Neural cell (in vitro differentiated cells): ENCODE results near the gene ZNF524. TPM values are rescaled to one million over a fixed set of nuclear protein-coding genes. Genes with fewer than 3 reads are reported as not detected.

ENCODE experiments used
- H2AFZ ChIP-seq: fragments of 200-600, 300-800 bp; sonication (generic), shearing (Covaris generic); 2 replicates; pipeline ENCODE4 v1.6.0; 2014; ENCODE audit warnings: low read depth, mild to moderate bottlenecking, antibody characterized with exemption, low read length, moderate library complexity
- H3F3A ChIP-seq: fragments of 200-600 bp; shearing (Covaris generic); 2 replicates; pipeline ENCODE4 v1.6.1; 2016; ENCODE audit warnings: mild to moderate bottlenecking, moderate library complexity, mixed read lengths, antibody characterized with exemption, low read length; ENCODE audit not compliant: insufficient read depth, poor library complexity, severe bottlenecking
- H3K27ac ChIP-seq: fragments of 200-600, 300-800 bp; sonication (generic), shearing (Covaris generic); 2 replicates; pipeline ENCODE4 v1.5.1; 2014; ENCODE audit warnings: mild to moderate bottlenecking, low read length, moderate library complexity
- H3K27me3 ChIP-seq: fragments of 300-800, 200-600 bp; sonication (generic), shearing (Covaris generic); 2 replicates; pipeline ENCODE4 v1.6.0; 2014; ENCODE audit warnings: mild to moderate bottlenecking, low read depth, low read length, moderate library complexity; ENCODE audit not compliant: insufficient read depth
- H3K36me3 ChIP-seq: fragments of 300-800, 200-600 bp; sonication (generic), shearing (Covaris generic); 2 replicates; pipeline ENCODE4 v1.5.1; 2014; ENCODE audit warnings: mild to moderate bottlenecking, antibody characterized with exemption, low read length, moderate library complexity; ENCODE audit not compliant: insufficient read depth
- H3K4me2 ChIP-seq: fragments of 300-800, 200-600 bp; sonication (generic), shearing (Covaris generic); 2 replicates; pipeline ENCODE4 v1.6.0; 2014; ENCODE audit warnings: mild to moderate bottlenecking, low read length
- H3K4me3 ChIP-seq: fragments of 300-800, 200-600 bp; sonication (generic), shearing (Covaris generic); 2 replicates; pipeline ENCODE4 v1.5.1; 2014; ENCODE audit warnings: mild to moderate bottlenecking, low read length, moderate library complexity
- H3K79me2 ChIP-seq: fragments of 200-600 bp; shearing (Covaris generic); replicated peaks from 2 replicates; pipeline ENCODE4 v1.6.0; 2014; ENCODE audit warnings: mild to moderate bottlenecking, low read length, moderate library complexity; ENCODE audit not compliant: insufficient read depth
- H3K9ac ChIP-seq: fragments of 300-800, 200-600 bp; sonication (generic), shearing (Covaris generic); 2 replicates; pipeline ENCODE4 v1.6.1; 2016; ENCODE audit warnings: mild to moderate bottlenecking, low read length, mixed read lengths
- H3K9me2 ChIP-seq: fragments of 200-600 bp; shearing (Covaris generic); 2 replicates; pipeline ENCODE4 v1.6.1; 2016; ENCODE audit warnings: mild to moderate bottlenecking, low read length, mixed read lengths; ENCODE audit not compliant: insufficient read depth
- H3K9me3 ChIP-seq: fragments of 200-600, 300-800 bp; sonication (generic), shearing (Covaris generic); 2 replicates; pipeline ENCODE4 v1.6.1; 2016; ENCODE audit warnings: mild to moderate bottlenecking, mixed run types, low read length, moderate library complexity, mixed read lengths
- H4K20me1 ChIP-seq: fragments of 200-600 bp; shearing (Covaris generic); 2 replicates; pipeline ENCODE4 v1.6.1; 2016; ENCODE audit warnings: mild to moderate bottlenecking, mixed run types; ENCODE audit not compliant: insufficient read depth
- EP300 ChIP-seq: fragments of 450-650 bp; conservative IDR thresholded peaks from 2 replicates; pipeline ENCODE4 v1.6.1; 2014; ENCODE audit warnings: antibody characterized with exemption, mild to moderate bottlenecking, moderate library complexity; ENCODE audit not compliant: poor library complexity, severe bottlenecking
- EZH2 ChIP-seq: fragments of 200-600, 300-800 bp; shearing (Covaris generic), sonication (generic); IDR thresholded peaks from 2 replicates; pipeline ENCODE4 v1.6.1; 2014; ENCODE audit warnings: antibody characterized with exemption, low read length, borderline replicate concordance, mild to moderate bottlenecking; ENCODE audit not compliant: insufficient read depth, poor library complexity, severe bottlenecking
- MXI1 ChIP-seq: fragments of 450-650 bp; conservative IDR thresholded peaks from 2 replicates; pipeline ENCODE4 v1.6.1; 2014; ENCODE audit warnings: antibody characterized with exemption, mild to moderate bottlenecking; ENCODE audit not compliant: poor library complexity, severe bottlenecking
- POLR2AphosphoS5 ChIP-seq: IDR thresholded peaks from 2 replicates; pipeline ENCODE4 v1.6.1; 2012
- RAD21 ChIP-seq: fragments of 450-650 bp; conservative IDR thresholded peaks from 2 replicates; pipeline ENCODE4 v1.6.1; 2014; ENCODE audit warnings: antibody characterized with exemption, mild to moderate bottlenecking, moderate library complexity
- SMC3 ChIP-seq: fragments of 450-650 bp; conservative IDR thresholded peaks from 2 replicates; pipeline ENCODE4 v1.6.1; 2014; ENCODE audit warnings: antibody characterized with exemption, mild to moderate bottlenecking, moderate library complexity; ENCODE audit not compliant: poor library complexity
- TAF1 ChIP-seq: IDR thresholded peaks from 2 replicates; pipeline ENCODE4 v1.6.1; 2012; ENCODE audit warnings: low read depth
- polyA plus RNA-seq: library from polyadenylated mRNA; depleted of rRNA; stranded (reverse); fragments of >200 nt; gene quantifications from 2 replicates; pipeline ENCODE4 v1.2.3, GENCODE V29; 2014
- TF ChIP-seq, protein P1 (sequence below): fragments of 450-650 bp; IDR thresholded peaks from 2 replicates; pipeline ENCODE4 v1.5.1; 2014; ENCODE audit warnings: antibody characterized with exemption, mild to moderate bottlenecking, moderate library complexity; ENCODE audit not compliant: poor library complexity, severe bottlenecking
- TF ChIP-seq, protein P2 (sequence below): IDR thresholded peaks from 2 replicates; pipeline ENCODE4 v1.6.1; 2012; ENCODE audit warnings: borderline replicate concordance

Gene ZNF524
- polyA plus RNA-seq, 1 donor from 2014 or later, result 3.2 TPM

- Histone ChIP-seq H3K4me3 (no peak overlapping the region), H3K4me2 (no peak overlapping the region), H3K79me2 (peaks cover 11% of the 10 kb centered on the region), H3K27ac (no peak overlapping the region), H3K9ac (no peak overlapping the region), H4K20me1 (peaks cover 2% of the 10 kb centered on the region), H3K27me3 (no peaks in the 10 kb centered on the region), H2AFZ (no peak overlapping the region), H3F3A (no peaks in the 10 kb centered on the region), H3K9me3 (no peaks in the 10 kb centered on the region), H3K9me2 (no peaks in the 10 kb centered on the region), H3K36me3 (no peaks in the 10 kb centered on the region)
- TF ChIP-seq MXI1 (no peak), EZH2 (no peak), TAF1 (no peak), SMC3 (no peak), RAD21 (no peak), EP300 (no peak), POLR2AphosphoS5 (no peak)
- TF ChIP-seq, protein P1, sequence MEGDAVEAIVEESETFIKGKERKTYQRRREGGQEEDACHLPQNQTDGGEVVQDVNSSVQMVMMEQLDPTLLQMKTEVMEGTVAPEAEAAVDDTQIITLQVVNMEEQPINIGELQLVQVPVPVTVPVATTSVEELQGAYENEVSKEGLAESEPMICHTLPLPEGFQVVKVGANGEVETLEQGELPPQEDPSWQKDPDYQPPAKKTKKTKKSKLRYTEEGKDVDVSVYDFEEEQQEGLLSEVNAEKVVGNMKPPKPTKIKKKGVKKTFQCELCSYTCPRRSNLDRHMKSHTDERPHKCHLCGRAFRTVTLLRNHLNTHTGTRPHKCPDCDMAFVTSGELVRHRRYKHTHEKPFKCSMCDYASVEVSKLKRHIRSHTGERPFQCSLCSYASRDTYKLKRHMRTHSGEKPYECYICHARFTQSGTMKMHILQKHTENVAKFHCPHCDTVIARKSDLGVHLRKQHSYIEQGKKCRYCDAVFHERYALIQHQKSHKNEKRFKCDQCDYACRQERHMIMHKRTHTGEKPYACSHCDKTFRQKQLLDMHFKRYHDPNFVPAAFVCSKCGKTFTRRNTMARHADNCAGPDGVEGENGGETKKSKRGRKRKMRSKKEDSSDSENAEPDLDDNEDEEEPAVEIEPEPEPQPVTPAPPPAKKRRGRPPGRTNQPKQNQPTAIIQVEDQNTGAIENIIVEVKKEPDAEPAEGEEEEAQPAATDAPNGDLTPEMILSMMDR, result no peak
- TF ChIP-seq, protein P2, sequence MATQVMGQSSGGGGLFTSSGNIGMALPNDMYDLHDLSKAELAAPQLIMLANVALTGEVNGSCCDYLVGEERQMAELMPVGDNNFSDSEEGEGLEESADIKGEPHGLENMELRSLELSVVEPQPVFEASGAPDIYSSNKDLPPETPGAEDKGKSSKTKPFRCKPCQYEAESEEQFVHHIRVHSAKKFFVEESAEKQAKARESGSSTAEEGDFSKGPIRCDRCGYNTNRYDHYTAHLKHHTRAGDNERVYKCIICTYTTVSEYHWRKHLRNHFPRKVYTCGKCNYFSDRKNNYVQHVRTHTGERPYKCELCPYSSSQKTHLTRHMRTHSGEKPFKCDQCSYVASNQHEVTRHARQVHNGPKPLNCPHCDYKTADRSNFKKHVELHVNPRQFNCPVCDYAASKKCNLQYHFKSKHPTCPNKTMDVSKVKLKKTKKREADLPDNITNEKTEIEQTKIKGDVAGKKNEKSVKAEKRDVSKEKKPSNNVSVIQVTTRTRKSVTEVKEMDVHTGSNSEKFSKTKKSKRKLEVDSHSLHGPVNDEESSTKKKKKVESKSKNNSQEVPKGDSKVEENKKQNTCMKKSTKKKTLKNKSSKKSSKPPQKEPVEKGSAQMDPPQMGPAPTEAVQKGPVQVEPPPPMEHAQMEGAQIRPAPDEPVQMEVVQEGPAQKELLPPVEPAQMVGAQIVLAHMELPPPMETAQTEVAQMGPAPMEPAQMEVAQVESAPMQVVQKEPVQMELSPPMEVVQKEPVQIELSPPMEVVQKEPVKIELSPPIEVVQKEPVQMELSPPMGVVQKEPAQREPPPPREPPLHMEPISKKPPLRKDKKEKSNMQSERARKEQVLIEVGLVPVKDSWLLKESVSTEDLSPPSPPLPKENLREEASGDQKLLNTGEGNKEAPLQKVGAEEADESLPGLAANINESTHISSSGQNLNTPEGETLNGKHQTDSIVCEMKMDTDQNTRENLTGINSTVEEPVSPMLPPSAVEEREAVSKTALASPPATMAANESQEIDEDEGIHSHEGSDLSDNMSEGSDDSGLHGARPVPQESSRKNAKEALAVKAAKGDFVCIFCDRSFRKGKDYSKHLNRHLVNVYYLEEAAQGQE, result no peak
Observed at GRCh38 chr19:55650602-55651230, 50.6 kb downstream of the ZNF524 start.

DNA sequence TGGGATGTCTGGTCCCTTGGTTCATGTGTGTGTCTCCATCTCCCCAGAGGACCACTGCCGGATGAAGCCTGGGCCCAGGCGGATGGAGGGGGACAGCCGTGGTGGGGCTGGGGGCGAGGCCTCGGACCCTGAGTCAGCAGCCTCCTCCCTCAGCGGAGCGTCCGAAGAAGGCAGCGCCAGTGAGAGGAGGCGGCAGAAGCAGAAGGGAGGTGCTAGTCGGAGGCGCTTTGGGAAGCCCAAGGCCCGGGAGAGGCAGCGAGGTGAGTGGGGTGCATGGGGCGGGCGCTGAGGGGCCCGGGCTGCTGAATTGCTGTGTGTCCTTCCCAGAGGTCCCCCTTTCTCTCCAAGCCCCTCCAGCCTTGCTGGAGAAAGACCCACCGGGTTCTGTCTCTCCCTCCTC lies 51.1 kb downstream of the ZNF524 start:
- Histone ChIP-seq H3K9ac (no peak overlapping the region), H3K27ac (no peak overlapping the region), H4K20me1 (peaks cover 8% of the 10 kb centered on the region), H3K9me3 (no peaks in the 10 kb centered on the region), H3K36me3 (no peaks in the 10 kb centered on the region), H2AFZ (no peak overlapping the region), H3K4me3 (no peak overlapping the region), H3K79me2 (peaks cover 17% of the 10 kb centered on the region), H3F3A (no peaks in the 10 kb centered on the region), H3K4me2 (no peak overlapping the region), H3K27me3 (no peaks in the 10 kb centered on the region), H3K9me2 (no peaks in the 10 kb centered on the region)
- TF ChIP-seq EZH2 (no peak), EP300 (no peak), POLR2AphosphoS5 (no peak), MXI1 (no peak), RAD21 (no peak), SMC3 (no peak), TAF1 (no peak)
- TF ChIP-seq, protein P2, result no peak
- TF ChIP-seq, protein P1, result no peak
